ENCODE results near the gene HLA-G. TPM values are rescaled to one million over a fixed set of nuclear protein-coding genes. Genes with fewer than 3 reads are reported as not detected.
"Not testable (repeated sequence)": the region's sequence is repeated elsewhere in the genome, so short reads cannot be mapped to it uniquely, and the experiment has no call there.

HLA-G gene
- total RNA-seq (ENCODE audit: low replicate concordance): not detected in 2 replicates

DNA sequence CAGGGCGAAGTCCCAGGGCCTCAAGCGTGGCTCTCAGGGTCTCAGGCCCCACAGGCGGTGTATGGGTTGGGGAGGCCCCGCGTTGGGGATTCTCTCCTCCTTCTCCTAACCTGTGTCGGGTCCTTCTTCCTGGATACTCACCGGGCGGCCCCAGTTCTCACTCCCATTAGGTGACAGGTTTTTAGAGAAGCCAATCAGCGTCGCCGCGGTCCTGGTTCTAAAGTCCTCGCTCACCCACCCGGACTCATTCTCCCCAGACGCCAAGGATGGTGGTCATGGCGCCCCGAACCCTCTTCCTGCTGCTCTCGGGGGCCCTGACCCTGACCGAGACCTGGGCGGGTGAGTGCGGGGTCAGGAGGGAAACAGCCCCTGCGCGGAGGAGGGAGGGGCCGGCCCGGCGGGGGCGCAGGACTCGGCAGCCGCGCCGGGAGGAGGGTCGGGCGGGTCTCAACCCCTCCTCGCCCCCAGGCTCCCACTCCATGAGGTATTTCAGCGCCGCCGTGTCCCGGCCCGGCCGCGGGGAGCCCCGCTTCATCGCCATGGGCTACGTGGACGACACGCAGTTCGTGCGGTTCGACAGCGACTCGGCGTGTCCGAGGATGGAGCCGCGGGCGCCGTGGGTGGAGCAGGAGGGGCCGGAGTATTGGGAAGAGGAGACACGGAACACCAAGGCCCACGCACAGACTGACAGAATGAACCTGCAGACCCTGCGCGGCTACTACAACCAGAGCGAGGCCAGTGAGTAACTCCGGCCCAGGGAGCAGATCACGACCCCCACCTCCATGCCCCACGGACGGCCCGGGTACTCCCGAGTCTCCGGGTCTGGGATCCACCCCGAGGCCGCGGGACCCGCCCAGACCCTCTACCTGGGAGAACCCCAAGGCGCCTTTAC, at the start of gene HLA-G:
HLA-G (plus strand) TSS at position 247 of the 892 bp plus-strand sequence; CDS start at position 267, 20 bp downstream.
- peak; percentile 16 for DNase-seq (ENCODE audit: low spot score)
- no peak within 1 kb of the TSS for H3K27ac ChIP-seq
- H3K36me3 ChIP-seq: no peaks in the 10 kb centered on the region
- peaks cover 87% of the 10 kb centered on the region for H3K27me3 ChIP-seq
- peaks cover 4% of the 10 kb centered on the region for H3K4me1 Mint-ChIP-seq
- H2AFZ ChIP-seq (replicated peaks): peak within 1 kb of the TSS; percentile 82
- peaks cover 63% of the 10 kb centered on the region for H3K27me3 Mint-ChIP-seq (ENCODE audit: insufficient read depth, low read depth)
- H3K79me2 ChIP-seq (ENCODE audit: low read depth): no peaks in the 10 kb centered on the region
- H3K27ac Mint-ChIP-seq: no peak within 1 kb of the TSS
- no peaks in the 10 kb centered on the region for H3K9me3 ChIP-seq (ENCODE audit: low read depth)
- no peaks in the 10 kb centered on the region for H4K20me1 ChIP-seq (ENCODE audit: low read depth)
- no peaks in the 10 kb centered on the region for H3K36me3 Mint-ChIP-seq
- peak within 1 kb of the TSS; percentile 88 for H3K4me2 ChIP-seq
- no peaks in the 10 kb centered on the region for H3F3A ChIP-seq (ENCODE audit: low read depth)
- H3K4me3 Mint-ChIP-seq: peak within 1 kb of the TSS; percentile 38
- no peak within 1 kb of the TSS for H3K9ac ChIP-seq
- peak within 1 kb of the TSS; percentile 47 for H3K4me3 ChIP-seq
- no peaks in the 10 kb centered on the region for H3K4me1 ChIP-seq
- TF ChIP-seq EZH2 (IDR thresholded peaks at IDR 0.05) (peak; percentile 89), EZH2phosphoT487 (IDR thresholded peaks at IDR 0.05) (peak; percentile 90), CTCF (IDR thresholded peaks at IDR 0.05) (no peak)
- H3K9me3 Mint-ChIP-seq: peaks cover 8% of the 10 kb centered on the region

DNA sequence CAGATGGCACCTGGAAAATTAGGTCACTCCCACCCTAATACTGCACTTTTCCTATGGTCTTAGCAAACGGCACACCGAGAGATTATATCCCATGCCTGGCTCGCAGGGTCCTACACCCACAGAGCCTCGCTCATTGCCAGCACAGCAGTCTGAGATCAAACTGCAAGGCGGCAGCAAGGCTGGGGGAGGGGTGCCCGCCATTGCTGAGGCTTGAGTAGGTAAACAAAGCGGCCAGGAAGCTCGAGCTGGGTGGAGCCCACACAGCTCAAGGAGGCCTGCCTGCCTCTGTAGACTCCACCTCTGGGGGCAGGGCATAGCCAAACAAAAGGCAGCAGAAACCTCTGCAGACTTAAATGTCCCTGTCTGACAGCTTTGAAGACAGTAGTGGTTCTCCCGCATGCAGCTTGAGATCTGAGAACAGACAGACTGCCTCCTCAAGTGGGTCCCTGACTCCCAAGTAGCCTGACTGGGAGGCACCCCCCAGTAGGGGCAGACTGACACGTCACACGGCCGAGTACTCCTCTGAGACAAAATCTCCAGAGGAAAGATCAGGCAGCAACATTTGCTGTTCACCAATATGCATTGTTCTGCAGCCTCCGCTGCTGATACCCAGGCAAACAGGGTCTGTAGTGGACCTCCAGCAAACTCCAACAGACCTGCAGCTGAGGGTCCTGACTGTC, 47.5 kb upstream of the HLA-G start:
- peaks cover 11% of the 10 kb centered on the region for H3K9me3 Mint-ChIP-seq
- not testable (repeated sequence) for H3K36me3 ChIP-seq; H3K27me3 Mint-ChIP-seq (ENCODE audit: insufficient read depth, low read depth); H3K4me3 Mint-ChIP-seq; H3K79me2 ChIP-seq (ENCODE audit: low read depth); H4K20me1 ChIP-seq (ENCODE audit: low read depth); H3K9ac ChIP-seq; H3K4me3 ChIP-seq; H3K27ac ChIP-seq; H3K27ac Mint-ChIP-seq; H3K27me3 ChIP-seq; H3K4me1 Mint-ChIP-seq; H3K36me3 Mint-ChIP-seq; H3F3A ChIP-seq (ENCODE audit: low read depth); H3K4me1 ChIP-seq; DNase-seq (ENCODE audit: low spot score); H3K9me3 ChIP-seq (ENCODE audit: low read depth); H3K4me2 ChIP-seq
- peak overlapping the region; percentile 50 for H2AFZ ChIP-seq (replicated peaks)

- Histone ChIP-seq H3F3A (ENCODE audit: low read depth) (no peaks in the 10 kb centered on the region), H3K9ac (no peak overlapping the region), H3K27me3 (peaks cover 44% of the 10 kb centered on the region), H3K4me2 (no peak overlapping the region), H2AFZ (replicated peaks) (no peak overlapping the region), H3K4me1 (no peaks in the 10 kb centered on the region), H4K20me1 (ENCODE audit: low read depth) (no peaks in the 10 kb centered on the region), H3K4me3 (no peak overlapping the region), H3K79me2 (ENCODE audit: low read depth) (no peaks in the 10 kb centered on the region), H3K9me3 (ENCODE audit: low read depth) (no peaks in the 10 kb centered on the region), H3K36me3 (no peaks in the 10 kb centered on the region), H3K27ac (no peak overlapping the region)
- Mint-ChIP-seq H3K9me3 (peaks cover 13% of the 10 kb centered on the region), H3K4me1 (peaks cover 5% of the 10 kb centered on the region), H3K27me3 (ENCODE audit: insufficient read depth, low read depth) (peaks cover 44% of the 10 kb centered on the region), H3K36me3 (no peaks in the 10 kb centered on the region), H3K27ac (no peak overlapping the region), H3K4me3 (no peak overlapping the region)
- TF ChIP-seq CTCF (IDR thresholded peaks at IDR 0.05) (no peak), EZH2 (IDR thresholded peaks at IDR 0.05) (no peak), EZH2phosphoT487 (IDR thresholded peaks at IDR 0.05) (no peak)
- DNase-seq (ENCODE audit: low spot score): no peak
Observed at GRCh38 chr6:29789176-29789575, 38.4 kb upstream of the HLA-G start.

Data from neural progenitor cell (in vitro differentiated cells).